HG02884 (cell line): Measurements from ENCODE around the gene PTPRN2.
"Not testable (repeated sequence)": the region's sequence is repeated elsewhere in the genome, so short reads cannot be mapped to it uniquely, and the experiment has no call there.

Experiments
- ATAC-seq: cut with Tn5 transposase; IDR thresholded peaks from one replicate; pipeline ENCODE4 v1.9.1; 2021; ENCODE audit warnings: mild to moderate bottlenecking, moderate library complexity; ENCODE audit not compliant: unreplicated experiment

Gene PTPRN2

GRCh38 chr7:157665634-157665988 lies 922.0 kb downstream of the PTPRN2 start:
- ATAC-seq: not testable (repeated sequence)

GRCh38 chr7:157664871-157665633 lies 922.6 kb downstream of the PTPRN2 start:
- no peak for ATAC-seq

DNA sequence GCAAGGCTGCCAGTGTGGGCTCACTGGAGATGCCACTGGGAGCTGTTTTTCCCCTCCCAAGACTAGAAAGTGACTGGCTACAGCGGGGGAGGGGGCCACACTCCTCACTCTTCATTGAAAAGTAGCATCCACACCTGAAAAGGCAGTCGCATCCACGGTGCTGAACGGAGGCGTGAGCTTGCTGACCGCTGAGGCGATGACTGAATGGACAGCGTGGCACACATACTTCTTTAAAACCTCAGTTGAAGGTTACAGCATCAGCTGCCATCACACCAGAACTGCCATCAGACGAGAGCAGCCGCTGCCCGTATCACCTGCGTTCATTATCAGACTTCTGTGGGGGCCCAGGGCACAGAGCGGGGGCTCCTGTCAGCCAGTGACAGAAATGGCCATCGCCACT lies 923.6 kb downstream of the PTPRN2 start:
- no peak for ATAC-seq

GRCh38 chr7:157662981-157663716 lies 924.5 kb downstream of the PTPRN2 start:
- no peak for ATAC-seq

DNA sequence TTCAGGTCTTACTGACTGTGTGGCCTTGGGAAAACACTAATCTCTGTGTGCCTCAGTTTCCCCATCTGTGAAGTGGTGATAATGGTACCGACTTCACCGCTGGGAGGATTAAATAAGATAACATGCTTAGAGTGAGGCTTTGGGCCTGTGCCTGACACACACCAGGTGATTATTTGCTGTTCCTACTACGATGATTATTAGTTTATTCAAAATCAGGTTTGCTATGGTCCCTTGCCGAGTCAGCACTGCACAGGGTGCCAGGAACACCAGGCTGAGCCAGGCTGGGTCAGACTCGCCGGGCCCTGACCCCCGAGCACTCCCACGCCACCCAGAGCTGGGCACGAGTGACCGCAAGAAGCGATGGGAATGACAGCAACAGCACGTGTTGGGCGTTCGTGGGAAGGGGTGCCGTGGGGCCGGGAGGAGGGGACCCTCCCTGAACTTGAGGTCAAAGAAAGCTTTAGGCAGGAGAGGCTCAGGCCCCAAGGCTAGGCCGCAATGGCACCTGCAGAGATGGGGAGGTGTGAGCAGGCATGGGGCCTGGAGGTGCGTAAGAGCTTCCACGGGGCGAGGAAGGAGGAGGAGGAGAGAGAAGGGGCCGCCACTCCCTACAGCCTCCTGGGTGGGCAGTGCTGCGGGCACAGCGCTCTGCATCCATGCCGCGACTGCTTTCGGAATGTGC lies 925.4 kb downstream of the PTPRN2 start:
- ATAC-seq: no peak

DNA sequence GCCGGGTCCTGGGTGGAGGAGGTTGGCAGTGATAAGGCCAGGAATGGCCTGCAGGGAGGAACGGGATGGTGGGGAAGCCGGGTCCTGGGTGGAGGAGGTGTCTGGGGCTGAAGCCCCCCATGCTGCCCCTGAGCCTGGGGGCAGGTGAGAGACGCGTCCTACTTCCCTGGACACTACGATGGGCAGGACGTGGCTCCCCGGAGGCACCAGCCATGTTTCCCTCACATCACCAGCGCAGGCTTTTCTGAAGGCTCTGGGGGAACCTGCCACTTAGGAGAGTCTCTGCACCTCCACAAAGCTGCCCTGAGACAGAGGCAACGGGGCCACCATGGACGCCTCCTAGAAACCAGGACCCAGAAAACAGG lies 926.0 kb downstream of the PTPRN2 start:
- no peak for ATAC-seq

- ATAC-seq: no peak
Measured at GRCh38 chr7:157660971-157661610, 926.5 kb downstream of the PTPRN2 start.

DNA sequence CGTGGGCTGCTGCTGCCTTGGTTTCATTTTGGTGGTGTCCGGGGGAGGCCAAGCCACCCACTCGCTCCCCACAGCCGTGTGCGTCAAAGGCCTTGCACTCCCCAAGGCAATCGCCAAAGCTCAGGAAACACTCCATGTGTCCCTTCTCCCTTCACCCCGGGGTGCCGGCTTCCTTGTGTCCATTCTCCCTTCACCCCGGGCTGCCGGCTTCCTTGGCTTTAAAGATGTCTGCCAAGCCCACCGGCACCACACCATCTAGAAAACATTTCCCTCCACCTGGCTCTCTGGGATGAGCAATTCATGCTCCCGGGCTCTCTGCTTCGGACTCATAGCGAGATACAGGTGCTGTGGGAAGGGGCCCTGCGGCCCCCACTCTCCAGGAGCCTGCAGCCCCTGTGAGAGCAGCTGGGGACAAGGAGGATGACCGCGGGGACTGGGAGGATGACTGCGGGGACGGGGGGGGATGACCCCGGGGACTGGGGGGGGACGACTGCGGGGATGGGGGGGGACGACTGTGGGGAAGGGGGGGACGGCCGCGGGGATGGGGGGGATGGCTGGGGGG lies 928.7 kb downstream of the PTPRN2 start:
- ATAC-seq: no peak

DNA sequence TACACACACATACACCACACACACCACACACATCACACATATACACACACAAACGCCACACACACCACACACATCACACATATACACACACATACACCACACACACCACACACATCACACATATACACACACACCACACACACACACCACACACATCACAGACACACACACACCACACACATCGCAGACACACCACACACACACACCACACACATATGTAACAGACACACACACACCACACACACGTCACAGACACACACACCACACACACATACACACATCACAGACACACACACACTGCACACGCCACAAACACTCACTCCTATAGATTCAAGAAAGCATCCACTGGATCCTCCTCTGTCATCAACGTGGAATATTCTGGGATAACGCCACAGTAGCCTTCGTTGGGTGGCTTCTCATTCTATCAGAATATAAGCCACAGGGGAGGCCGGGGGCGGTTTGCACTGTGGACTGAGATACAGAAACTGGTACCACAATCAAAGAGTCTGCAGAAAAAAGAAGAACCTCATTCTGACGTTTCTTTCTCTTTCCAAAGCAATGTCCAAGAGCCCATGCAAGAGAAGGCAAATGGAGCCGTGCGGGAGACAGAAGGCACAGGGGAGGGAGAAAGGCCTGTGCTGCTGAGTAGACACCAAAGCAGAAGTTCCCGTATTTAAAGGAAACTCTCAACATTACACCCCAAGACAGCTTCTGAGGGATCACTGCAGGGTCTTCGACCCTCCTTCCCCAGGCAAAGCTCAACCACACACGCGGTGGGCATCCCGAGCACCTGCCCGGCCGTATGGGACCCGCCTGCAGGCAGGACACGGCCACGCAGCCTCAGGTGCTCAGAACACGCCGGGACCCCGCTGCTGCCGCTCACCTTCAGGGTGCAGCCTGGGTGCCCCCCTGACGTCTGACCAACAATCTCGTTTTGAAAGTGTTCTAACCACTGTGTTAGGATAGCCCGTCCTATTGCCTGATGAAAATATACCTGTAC lies 929.6 kb downstream of the PTPRN2 start:
- ATAC-seq: no peak

DNA sequence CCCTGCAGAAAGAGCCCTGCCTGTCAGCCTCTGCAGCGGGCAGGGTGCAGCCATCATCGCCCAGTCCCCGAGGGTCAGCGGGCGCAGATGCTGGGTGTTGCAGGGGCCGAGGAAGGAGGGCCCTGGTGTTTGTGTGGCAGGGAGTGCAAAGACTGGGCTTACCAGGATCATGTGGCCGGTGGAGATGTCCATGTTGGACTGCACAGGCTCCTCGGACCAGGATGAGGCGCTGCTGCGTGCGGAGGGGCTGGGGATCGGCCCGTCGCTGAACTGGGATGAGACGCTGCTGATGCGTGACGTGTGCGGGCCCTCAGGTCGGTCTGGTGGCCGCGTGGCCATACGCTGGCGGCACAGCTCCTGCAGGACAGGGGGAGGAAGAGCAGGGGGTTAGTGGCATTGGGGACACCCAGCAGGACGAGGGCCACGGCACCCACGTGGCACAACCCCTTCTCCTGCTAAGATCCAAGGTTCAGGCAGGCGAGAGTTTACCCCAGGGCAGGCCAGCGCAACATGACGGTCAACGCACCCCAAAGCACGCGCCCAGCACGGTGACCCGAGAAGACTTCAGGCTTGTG lies 931.3 kb downstream of the PTPRN2 start:
- ATAC-seq: no peak

DNA sequence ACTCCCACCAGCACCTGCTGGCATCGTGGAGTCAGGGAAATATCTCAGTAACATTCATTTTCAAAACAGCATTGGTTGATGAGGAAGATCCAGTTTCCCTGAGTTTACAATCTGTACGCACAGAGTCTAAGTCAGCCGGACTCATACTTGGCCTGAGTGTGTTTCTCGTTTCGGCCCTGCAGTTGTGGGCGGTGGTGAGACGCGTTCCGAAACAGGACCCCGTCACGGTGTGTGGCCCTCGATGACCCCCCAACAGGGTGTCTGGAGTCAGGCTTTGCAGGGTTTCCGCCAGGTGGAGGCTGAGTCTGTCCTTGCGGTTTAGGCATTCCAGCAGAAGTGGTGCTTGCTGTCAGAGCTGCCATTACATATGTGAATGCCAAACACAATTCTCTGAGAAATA lies 933.3 kb downstream of the PTPRN2 start:
- ATAC-seq: no peak

DNA sequence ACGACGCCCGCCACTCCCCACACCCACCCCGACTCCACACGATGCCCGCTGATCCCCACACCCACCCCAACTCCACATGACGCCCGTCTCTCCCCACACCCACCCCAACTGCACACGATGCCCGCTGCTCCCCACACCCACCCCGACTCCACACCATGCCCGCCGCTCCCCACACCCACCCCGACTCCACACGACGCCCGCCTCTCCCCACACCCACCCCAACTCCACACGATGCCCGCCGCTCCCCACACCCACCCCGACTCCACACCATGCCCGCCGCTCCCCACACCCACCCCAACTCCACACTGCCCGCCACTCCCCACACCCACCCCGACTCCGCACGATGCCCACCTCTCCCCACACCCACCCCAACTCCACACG lies 933.8 kb downstream of the PTPRN2 start:
- ATAC-seq: no peak

DNA sequence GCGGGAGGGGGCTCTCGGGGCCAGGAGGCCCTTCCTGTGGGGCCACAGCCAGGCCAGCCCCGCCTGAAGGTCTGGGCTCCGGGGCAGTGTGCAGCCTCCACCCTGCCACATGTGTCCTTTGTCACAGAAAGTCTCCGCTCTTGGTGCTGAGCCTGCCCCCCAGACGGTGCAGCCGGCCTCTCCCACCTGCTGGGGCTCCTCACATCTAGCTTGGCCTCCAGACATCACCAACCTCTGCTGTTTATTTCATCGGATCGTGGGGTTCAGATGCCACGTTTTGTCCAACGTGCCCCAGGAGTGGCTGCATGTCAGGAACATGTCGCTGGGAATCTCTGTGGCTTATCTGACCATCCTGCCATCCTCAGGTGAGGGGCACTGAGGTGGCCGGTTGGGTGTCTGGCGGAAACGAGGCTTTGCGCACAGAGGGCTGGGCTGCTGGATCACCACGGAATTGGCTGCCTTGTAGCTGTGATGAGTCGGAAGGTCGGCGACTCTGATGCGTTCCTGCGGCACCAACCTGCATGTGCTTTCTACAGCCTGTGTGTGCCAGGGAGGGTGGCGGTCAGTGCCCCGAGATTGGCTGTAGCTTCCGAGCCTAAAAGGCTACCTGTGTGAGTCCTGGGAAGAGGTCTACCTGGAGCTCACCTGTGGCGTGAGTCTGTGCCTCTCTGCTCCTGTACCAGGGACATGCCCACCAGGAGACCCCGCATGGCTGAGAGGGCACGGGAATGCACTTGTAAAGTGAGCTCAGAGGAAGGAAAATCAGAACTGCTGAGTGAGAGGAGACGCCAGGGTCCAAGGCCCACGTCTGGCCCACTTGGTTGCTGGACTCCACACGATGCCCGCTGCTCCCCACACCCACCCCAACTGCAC lies 934.4 kb downstream of the PTPRN2 start:
- ATAC-seq: no peak

- no peak for ATAC-seq
Measured at GRCh38 chr7:157652161-157652953, 935.3 kb downstream of the PTPRN2 start.

DNA sequence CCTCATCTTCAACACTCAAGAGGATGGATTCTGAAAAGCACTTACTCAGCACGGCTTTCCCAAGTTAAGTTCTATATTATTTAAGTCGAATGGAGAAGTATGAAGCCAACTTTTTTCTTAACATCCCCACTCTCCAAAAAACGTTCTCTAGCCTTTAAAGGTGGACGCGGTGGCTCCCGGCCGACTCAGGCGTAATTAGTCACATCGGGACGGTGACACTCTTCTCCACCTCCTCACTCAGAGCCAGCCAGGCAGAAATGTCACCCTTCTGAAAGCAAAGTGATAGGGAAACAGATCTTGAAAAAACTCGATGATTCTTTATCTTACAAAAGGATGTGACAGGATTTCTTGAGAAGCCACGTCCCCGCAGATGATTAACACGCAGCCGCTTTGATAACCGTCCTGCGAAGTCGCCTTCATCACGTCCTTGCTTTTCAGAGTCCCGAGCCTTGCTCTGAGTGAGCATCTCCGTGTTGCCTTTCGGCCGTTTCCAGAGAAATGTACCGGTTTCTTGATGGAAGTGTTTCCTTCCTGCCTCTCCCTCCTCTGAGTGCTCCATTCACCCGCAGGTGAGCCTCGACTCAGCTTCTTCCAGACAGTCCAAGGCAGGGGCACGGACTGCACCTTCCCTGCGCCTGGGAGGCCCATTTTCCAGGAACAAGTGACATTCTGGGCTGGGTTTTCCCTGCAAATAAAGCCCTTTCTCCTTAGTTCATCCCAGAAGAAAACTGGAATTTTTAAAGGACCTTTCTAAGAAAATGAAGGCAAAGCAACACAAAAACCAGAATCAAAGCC lies 936.1 kb downstream of the PTPRN2 start:
- no peak for ATAC-seq

- ATAC-seq: no peak
Measured at GRCh38 chr7:157650801-157651200, 936.8 kb downstream of the PTPRN2 start.

GRCh38 chr7:157650131-157650631 lies 937.4 kb downstream of the PTPRN2 start:
- no peak for ATAC-seq
